HCT116 (cell line): ENCODE measurements around the gene CUL9. TPM values are rescaled to one million over a fixed set of nuclear protein-coding genes. Genes with fewer than 3 reads are reported as not detected.

Experiments
- ATAC-seq: fragments of 200-7000 bp; cut with Tn5 transposase; 2 replicates; pipeline ENCODE4 v1.9.1; 2020; ENCODE audit warnings: mild to moderate bottlenecking, moderate library complexity
- BruUV-seq: library from RNA; stranded (reverse); fragments of 400-500 nt; replicated peaks from 2 replicates; lab custom pipeline; 2021; lab: Mats Ljungman, UMichigan
- CTCF ChIA-PET: fragments of 300-600 bp; sonication (Branson Sonifier 250); formaldehyde crosslinking; loops from one replicate; lab custom pipeline; 2021; ENCODE audit warnings: antibody characterized with exemption; lab: Charles Lee
- POLR2A ChIA-PET: fragments of 300-600, 350-600 bp; sonication (Branson Sonifier 250); formaldehyde crosslinking; loops from one replicate; lab custom pipeline; 2021; ENCODE audit warnings: antibody characterized with exemption; lab: Charles Lee
- RAD21 ChIA-PET, 2 experiments: fragments of 300-600 bp; sonication (Branson Sonifier 250); formaldehyde crosslinking; loops; one replicate each; lab custom pipeline; 2023; ENCODE audit warnings: low total read pairs in 2 of 2; ENCODE audit not compliant: uncharacterized antibody in 2 of 2, unreplicated experiment in 2 of 2, low non-redundant PET in 1 of 2; lab: Charles Lee
- DNase-seq: peaks from one replicate; pipeline ENCODE4 v3.0.0-alpha.2; 2010; ENCODE audit warnings: low read depth, low spot score
- H2AFZ ChIP-seq: fragments of 200-600 bp; shearing (Covaris generic), sonication (generic); 2 replicates; pipeline ENCODE4 v1.6.1; 2017; ENCODE audit warnings: low read depth, mixed run types, mixed read lengths, antibody characterized with exemption, low read length; ENCODE audit not compliant: poor library complexity, severe bottlenecking
- H3K27ac ChIP-seq: 2 replicates; pipeline ENCODE4 v1.5.1; 2012; ENCODE audit warnings: low read depth, low read length
- H3K27me3 ChIP-seq: fragments of 200-600 bp; sonication (generic); 2 replicates; pipeline ENCODE4 v1.6.1; 2016; ENCODE audit warnings: mixed run types, low read length, mixed read lengths; ENCODE audit not compliant: insufficient read depth
- H3K36me3 ChIP-seq, 2 experiments: fragments of 200-500 bp in 1 of 2; fragments of 200-600 bp in 1 of 2; sonication (Bioruptor generic) in 1 of 2; sonication (generic) in 1 of 2; 2 replicates each; pipeline versions ENCODE4 v1.5.1 to v1.6.1; 2014 to 2016; ENCODE audit warnings: low read length in 2 of 2, inconsistent platforms in 1 of 2, mixed read lengths in 1 of 2, mixed run types in 1 of 2; ENCODE audit not compliant: insufficient read depth in 2 of 2, control insufficient read depth in 1 of 2
- H3K4me1 ChIP-seq, 2 experiments: fragments of 200-600 bp in 1 of 2; sonication (generic) in 1 of 2; 2 replicates each; pipeline versions ENCODE4 v1.5.1 to v1.6.1; 2012 to 2017; ENCODE audit warnings: low read length in 2 of 2, inconsistent platforms in 1 of 2, mild to moderate bottlenecking in 1 of 2, mixed read lengths in 1 of 2, mixed run types in 1 of 2, moderate library complexity in 1 of 2; ENCODE audit not compliant: insufficient read depth in 2 of 2, control insufficient read depth in 1 of 2
- H3K4me2 ChIP-seq: fragments of 200-600 bp; sonication (generic); 2 replicates; pipeline ENCODE4 v1.6.1; 2017; ENCODE audit warnings: mixed run types, low read length, mixed read lengths
- H3K4me3 ChIP-seq, 2 experiments: fragments of 200-600 bp in 1 of 2; sonication (generic) in 1 of 2; replicated peaks in 1 of 2; 2 replicates each; pipeline ENCODE4 v1.5.1; 2011 to 2016; ENCODE audit warnings: low read length in 2 of 2, control low read depth in 1 of 2, low read depth in 1 of 2, mild to moderate bottlenecking in 1 of 2, mixed read lengths in 1 of 2, mixed run types in 1 of 2
- H3K79me2 ChIP-seq: fragments of 200-600 bp; sonication (generic); 2 replicates; pipeline ENCODE4 v1.6.1; 2017; ENCODE audit warnings: mild to moderate bottlenecking, mixed run types, low read length, moderate library complexity, mixed read lengths; ENCODE audit not compliant: insufficient read depth
- H3K9ac ChIP-seq: fragments of 200-600 bp; sonication (generic); 2 replicates; pipeline ENCODE4 v1.6.1; 2016; ENCODE audit warnings: low read length, mixed read lengths
- H3K9me2 ChIP-seq: fragments of 200-600 bp; sonication (generic), shearing (Covaris generic); 2 replicates; pipeline ENCODE4 v1.6.1; 2017; ENCODE audit warnings: mixed run types, mild to moderate bottlenecking, moderate library complexity; ENCODE audit not compliant: insufficient read depth
- H3K9me3 ChIP-seq, 2 experiments: fragments of 200-500 bp in 1 of 2; fragments of 200-600 bp in 1 of 2; sonication (Bioruptor generic) in 1 of 2; sonication (generic) in 1 of 2; 2 replicates each; pipeline ENCODE4 v1.6.1; 2014 to 2017; ENCODE audit warnings: low read length in 2 of 2, mixed read lengths in 2 of 2, inconsistent platforms in 1 of 2, low read depth in 1 of 2, mild to moderate bottlenecking in 1 of 2, mixed run types in 1 of 2, moderate library complexity in 1 of 2; ENCODE audit not compliant: control insufficient read depth in 1 of 2, insufficient read depth in 1 of 2
- H4K20me1 ChIP-seq: fragments of 200-600 bp; sonication (generic), shearing (Covaris generic); 2 replicates; pipeline ENCODE4 v1.6.1; 2017; ENCODE audit warnings: mixed run types, mild to moderate bottlenecking, moderate library complexity; ENCODE audit not compliant: insufficient read depth
- CBX3 ChIP-seq: IDR thresholded peaks from 2 replicates; pipeline ENCODE4 v1.6.1; 2012; ENCODE audit warnings: low read depth
- CEBPB ChIP-seq: IDR thresholded peaks from 2 replicates; pipeline ENCODE4 v1.6.1; 2012; ENCODE audit warnings: low read depth
- CTCF ChIP-seq, 3 experiments: fragments of 200-600 bp in 1 of 3; sonication (generic) in 1 of 3; IDR thresholded peaks in 2 of 3; conservative IDR thresholded peaks in 1 of 3; 2 replicates each; pipeline ENCODE4 v1.5.1; 2012 to 2017; ENCODE audit warnings: low read depth in 2 of 3, low read length in 2 of 3, antibody characterized with exemption in 1 of 3, borderline replicate concordance in 1 of 3, control low read depth in 1 of 3, mild to moderate bottlenecking in 1 of 3, mixed read lengths in 1 of 3, mixed run types in 1 of 3, moderate library complexity in 1 of 3; ENCODE audit not compliant: insufficient read depth in 1 of 3
- EGR1 ChIP-seq: IDR thresholded peaks from 2 replicates; pipeline ENCODE4 v1.6.1; 2012; ENCODE audit warnings: low read depth
- MAX ChIP-seq: IDR thresholded peaks from 2 replicates; pipeline ENCODE4 v1.6.1; 2012
- POLR2A ChIP-seq: IDR thresholded peaks from 2 replicates; pipeline ENCODE4 v1.7.0; 2011; ENCODE audit warnings: borderline replicate concordance; ENCODE audit not compliant: insufficient read depth, insufficient read length; ENCODE audit errors: extremely low read depth
- POLR2AphosphoS5 ChIP-seq: IDR thresholded peaks from 2 replicates; pipeline ENCODE4 v1.6.1; 2011; ENCODE audit warnings: mild to moderate bottlenecking, low read depth, low read length, moderate library complexity
- SP1 ChIP-seq: IDR thresholded peaks from 2 replicates; pipeline ENCODE4 v1.6.1; 2012; ENCODE audit warnings: low read depth
- SRF ChIP-seq: IDR thresholded peaks from 2 replicates; pipeline ENCODE4 v1.6.1; 2012; ENCODE audit warnings: low read depth
- TCF7L2 ChIP-seq: IDR thresholded peaks from 2 replicates; pipeline ENCODE4 v1.7.0; 2011; ENCODE audit warnings: borderline replicate concordance, inconsistent platforms; ENCODE audit not compliant: insufficient read depth, insufficient read length; ENCODE audit errors: extremely low read depth
- ZBTB33 ChIP-seq: IDR thresholded peaks from 2 replicates; pipeline ENCODE4 v1.6.1; 2011; ENCODE audit warnings: mild to moderate bottlenecking, low read length, moderate library complexity; ENCODE audit not compliant: insufficient replicate concordance; ENCODE audit errors: extremely low read depth
- intact Hi-C: fragments of 100-400 bp; cut with micrococcal nuclease; formaldehyde crosslinking; loops from 2 replicates; pipeline ENCODE4 v1.10.0; 2022
- total RNA-seq: library from RNA; stranded (reverse); gene quantifications from one replicate; pipeline ENCODE4 v1.2.1, GENCODE V29; 2021; ENCODE audit not compliant: unreplicated experiment

CUL9 gene
- total RNA-seq, 1 experiment from 2014 or later, result 36.5 TPM

DNA sequence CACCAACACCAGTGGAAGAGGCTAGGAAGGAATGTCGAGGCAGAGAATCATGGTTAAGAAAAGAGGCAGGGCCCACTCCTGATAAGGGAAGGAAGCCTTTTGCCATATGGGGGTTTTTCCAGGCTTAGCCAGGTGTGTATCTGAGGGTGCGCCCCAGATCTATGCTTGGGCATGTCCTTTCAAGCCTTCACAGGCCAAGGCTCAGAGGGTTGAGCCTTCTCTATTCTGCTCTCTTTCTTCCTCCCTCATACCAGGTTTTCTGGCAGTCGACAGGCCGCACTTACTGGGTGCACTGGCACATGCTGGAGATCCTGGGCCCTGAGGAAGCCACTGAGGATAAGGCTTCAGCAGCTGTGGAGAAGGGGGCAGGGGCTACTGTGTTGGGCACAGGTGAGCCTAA lies 4.7 kb downstream of the CUL9 start:
- Histone ChIP-seq H3K4me2 (no peak overlapping the region), H2AFZ (no peak overlapping the region), H3K9me2 (no peaks in the 10 kb centered on the region), H3K9ac (no peak overlapping the region), H3K27me3 (no peaks in the 10 kb centered on the region), H4K20me1 (no peaks in the 10 kb centered on the region), H3K27ac (no peak overlapping the region), H3K36me3 (peaks cover 0 to 7% of the 10 kb centered on the region in 2 experiments; a peak in 2 of 4 replicates), H3K4me3 (no peak overlapping the region), H3K4me1 (peaks cover 2 to 12% of the 10 kb centered on the region in 2 experiments; a peak in 2 of 4 replicates), H3K9me3 (no peaks in the 10 kb centered on the region), H3K79me2 (peaks cover 6% of the 10 kb centered on the region)
- no peak for ATAC-seq
- ChIA-PET RAD21 (no interaction called here), POLR2A (no interaction called here), CTCF (no interaction called here)
- DNase-seq, result no peak
- intact Hi-C loops, result no loop called here
- TF ChIP-seq CTCF (IDR thresholded peaks at IDR 0.05 in 2 of 3, conservative IDR thresholded peaks at IDR 0.05 in 1 of 3; ENCODE audit: borderline replicate concordance in 1 of 3, insufficient read depth in 1 of 3, low read depth in 2 of 3, low read length in 2 of 3), result no peak
- TF ChIP-seq EGR1, result no peak
- TF ChIP-seq MAX, result no peak
- no peak for TF ChIP-seq ZBTB33
- TF ChIP-seq CBX3, result no peak
- TF ChIP-seq POLR2AphosphoS5, result no peak
- TF ChIP-seq SRF, result no peak
- TF ChIP-seq SP1, result no peak
- no peak for TF ChIP-seq POLR2A
- no peak for TF ChIP-seq CEBPB
- no peak for TF ChIP-seq TCF7L2
- no TSS peak for BruUV-seq
